HUES6 (cell line): ENCODE measurements around the gene PTCD1.

Source experiments
- H3K27ac ChIP-seq: 2 replicates; pipeline ENCODE4 v1.7.0; 2013; ENCODE audit warnings: low read depth, mild to moderate bottlenecking, low read length, inconsistent platforms
- H3K27me3 ChIP-seq: 2 replicates; pipeline ENCODE4 v1.6.1; 2013; ENCODE audit warnings: low read length; ENCODE audit not compliant: control insufficient read depth, insufficient read depth
- H3K36me3 ChIP-seq: 2 replicates; pipeline ENCODE4 v1.6.1; 2013; ENCODE audit warnings: low read length; ENCODE audit not compliant: control insufficient read depth, insufficient read depth
- H3K4me1 ChIP-seq: 2 replicates; pipeline ENCODE4 v1.6.1; 2013; ENCODE audit warnings: low read length; ENCODE audit not compliant: control insufficient read depth, insufficient read depth
- H3K4me3 ChIP-seq: 2 replicates; pipeline ENCODE4 v1.5.1; 2013; ENCODE audit warnings: low read depth, low read length
- H3K9ac ChIP-seq: one replicate; pipeline ENCODE4 v1.6.1; 2013; ENCODE audit warnings: mild to moderate bottlenecking, low read length
- H3K9me3 ChIP-seq: 2 replicates; pipeline ENCODE4 v1.6.1; 2013; ENCODE audit warnings: low read depth, low read length; ENCODE audit not compliant: control insufficient read depth, insufficient read depth

Gene PTCD1

DNA sequence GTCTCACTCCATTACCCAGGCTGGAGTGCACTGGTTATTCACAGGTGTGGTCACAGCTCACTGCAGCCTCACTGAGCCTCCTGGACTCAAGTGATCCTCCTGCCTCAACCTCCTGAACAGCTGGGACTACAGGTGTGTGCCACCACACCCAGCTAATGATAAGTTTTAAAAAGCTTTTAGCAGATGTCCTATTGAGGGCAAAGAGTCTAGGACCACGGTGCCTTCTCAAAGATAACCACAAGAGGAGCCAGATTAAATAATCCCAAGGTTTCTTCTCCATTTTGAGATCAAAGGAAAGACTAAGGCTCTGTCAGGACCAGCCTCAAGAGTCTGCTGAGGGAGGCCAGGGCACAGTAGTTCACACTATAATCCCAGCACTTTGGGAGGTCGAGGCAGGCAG is 22.6 kb upstream of the PTCD1 start:
- Histone ChIP-seq H3K36me3 (peaks cover 69% of the 10 kb centered on the region), H3K27ac (no peak overlapping the region), H3K4me1 (no peaks in the 10 kb centered on the region), H3K9ac (no peak overlapping the region), H3K9me3 (no peaks in the 10 kb centered on the region), H3K27me3 (no peaks in the 10 kb centered on the region), H3K4me3 (no peak overlapping the region)

DNA sequence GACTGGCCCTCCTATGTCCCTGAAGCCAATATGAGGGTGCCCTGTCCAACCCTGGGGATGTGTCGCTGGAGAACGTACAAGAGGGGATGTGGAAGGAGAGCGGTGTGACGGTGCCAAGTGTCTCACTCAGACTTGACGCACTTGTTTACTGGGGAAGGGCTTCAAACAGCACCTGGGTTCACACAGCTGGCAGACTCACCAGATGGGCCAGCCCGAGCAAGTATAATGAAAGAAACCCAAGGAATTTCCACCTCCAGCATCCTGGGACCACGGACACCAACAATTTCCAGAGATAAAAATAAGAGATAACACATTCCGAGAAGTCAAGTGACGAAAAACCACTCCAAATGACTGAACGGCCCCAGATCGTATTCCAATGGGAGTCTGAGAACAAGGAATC is 22.1 kb upstream of the PTCD1 start:
- Histone ChIP-seq H3K27me3 (no peaks in the 10 kb centered on the region), H3K9me3 (no peaks in the 10 kb centered on the region), H3K4me1 (no peaks in the 10 kb centered on the region), H3K9ac (no peak overlapping the region), H3K36me3 (peaks cover 74% of the 10 kb centered on the region), H3K4me3 (no peak overlapping the region), H3K27ac (no peak overlapping the region)

DNA sequence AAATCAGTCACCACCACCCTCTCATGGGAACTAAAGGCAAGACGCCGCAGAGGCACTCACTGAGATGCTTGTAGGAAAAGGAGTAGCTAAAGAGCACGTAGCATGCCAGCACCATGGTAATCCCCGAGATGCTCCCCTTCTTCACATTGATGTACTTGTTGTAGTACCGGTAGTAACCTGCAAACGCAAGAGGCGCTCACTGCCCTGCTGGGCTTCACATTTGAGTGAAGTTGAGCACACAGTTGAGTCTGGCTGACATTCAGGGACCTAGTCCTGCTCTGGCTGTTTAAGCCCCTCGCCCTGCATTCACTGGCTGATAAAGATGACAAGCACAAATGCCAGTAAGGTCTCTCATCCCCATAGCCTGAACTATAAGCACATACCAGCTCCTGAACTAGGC is 20.5 kb upstream of the PTCD1 start:
- H3K9me3 ChIP-seq = no peaks in the 10 kb centered on the region
- H3K4me3 ChIP-seq = no peak overlapping the region
- peaks cover 89% of the 10 kb centered on the region for H3K36me3 ChIP-seq
- no peaks in the 10 kb centered on the region for H3K4me1 ChIP-seq
- H3K27me3 ChIP-seq = no peaks in the 10 kb centered on the region
- no peak overlapping the region for H3K9ac ChIP-seq
- no peak overlapping the region for H3K27ac ChIP-seq

DNA sequence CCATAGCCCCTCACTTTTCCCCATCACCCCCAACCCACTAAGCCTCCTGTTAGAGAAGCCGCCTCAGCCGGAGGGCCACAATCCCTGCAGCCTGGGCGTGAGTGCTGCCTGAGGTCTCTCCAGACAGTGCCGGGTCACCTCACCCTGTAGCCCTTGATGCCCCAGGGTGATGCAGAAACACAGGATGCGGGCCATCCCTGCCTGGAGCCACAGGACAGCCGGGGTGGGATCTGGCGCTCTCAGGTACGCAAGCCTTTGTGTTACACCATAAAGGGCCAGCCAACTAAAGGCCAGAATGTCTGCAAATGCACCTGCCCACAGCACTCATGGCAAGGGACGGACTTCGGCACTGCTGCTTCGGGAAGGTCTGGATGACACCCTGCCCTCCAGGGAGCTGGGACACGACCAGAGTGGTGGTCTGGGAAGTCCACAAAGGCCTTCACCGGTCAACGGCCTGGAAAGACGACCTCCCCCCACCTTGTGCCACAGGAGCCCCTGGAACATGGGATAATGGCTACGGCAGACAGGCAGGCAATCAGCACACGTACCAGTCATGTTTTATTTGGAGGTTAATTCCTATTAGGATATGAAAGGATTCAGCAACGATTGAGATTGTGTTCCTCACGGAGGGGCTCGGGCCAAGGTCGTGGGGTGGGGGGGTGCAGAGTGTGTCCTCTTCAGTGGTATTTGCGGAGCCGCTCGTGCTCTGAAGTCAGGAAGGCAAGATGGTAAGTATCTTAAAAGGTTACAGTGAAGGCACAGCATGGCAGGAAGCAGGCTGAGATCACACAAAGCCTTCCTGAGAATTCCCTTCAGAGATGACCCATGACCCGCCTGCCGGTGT is 19.3 kb upstream of the PTCD1 start:
- H3K4me1 ChIP-seq = no peaks in the 10 kb centered on the region
- no peaks in the 10 kb centered on the region for H3K9me3 ChIP-seq
- H3K27me3 ChIP-seq = no peaks in the 10 kb centered on the region
- peaks cover 90% of the 10 kb centered on the region for H3K36me3 ChIP-seq
- H3K4me3 ChIP-seq = no peak overlapping the region
- H3K9ac ChIP-seq = no peak overlapping the region
- no peak overlapping the region for H3K27ac ChIP-seq

DNA sequence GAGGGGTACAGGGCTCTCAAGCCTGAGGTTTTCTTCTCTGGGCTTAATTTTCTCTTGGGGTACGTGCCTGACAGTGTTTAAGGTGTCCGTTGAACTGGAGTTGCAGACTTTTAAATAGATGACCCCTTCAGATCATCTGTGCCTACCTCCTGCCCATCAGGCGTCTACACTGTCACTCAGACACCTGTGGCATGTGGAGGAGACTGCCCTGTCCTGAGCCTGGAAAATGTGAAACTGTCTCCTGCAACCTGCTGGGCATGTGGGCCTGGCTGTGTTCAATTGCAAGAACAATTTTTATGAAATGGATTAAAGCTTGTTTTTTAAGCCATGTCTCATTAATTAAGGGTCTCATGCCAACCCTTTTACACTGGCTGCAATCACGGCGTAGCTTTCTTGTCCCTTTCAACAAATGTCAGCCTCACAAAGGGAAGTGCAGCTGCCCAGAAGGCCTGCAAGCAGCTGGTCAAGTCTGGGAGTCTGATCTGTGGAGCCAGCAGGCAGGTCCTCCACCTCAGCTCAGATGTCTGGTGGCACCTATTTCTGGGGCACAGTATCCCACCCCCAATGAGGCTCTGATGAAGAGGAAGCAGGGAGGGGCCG is 18.6 kb upstream of the PTCD1 start:
- Histone ChIP-seq H3K9ac (no peak overlapping the region), H3K4me3 (no peak overlapping the region), H3K4me1 (no peaks in the 10 kb centered on the region), H3K27ac (no peak overlapping the region), H3K36me3 (peaks cover 93% of the 10 kb centered on the region), H3K27me3 (no peaks in the 10 kb centered on the region), H3K9me3 (no peaks in the 10 kb centered on the region)

DNA sequence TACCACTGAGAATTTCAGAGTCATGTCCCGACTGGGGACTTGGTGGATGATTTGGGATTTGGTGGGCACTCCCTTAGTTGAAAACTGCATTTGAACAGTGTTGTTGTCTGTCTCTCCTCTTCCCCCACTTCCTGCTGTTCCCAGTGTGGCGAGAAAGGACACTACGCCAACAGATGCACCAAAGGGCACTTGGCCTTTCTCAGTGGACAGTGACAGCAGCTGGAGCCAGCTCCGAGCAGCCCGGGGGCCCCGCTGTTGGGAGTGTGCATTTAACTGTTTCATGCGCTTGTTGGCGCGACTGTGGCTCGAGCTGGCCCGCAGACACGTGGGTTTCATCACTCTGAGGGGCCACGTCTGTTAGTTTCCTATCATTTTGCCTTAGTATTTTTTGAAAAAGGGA is 17.7 kb upstream of the PTCD1 start:
- H3K36me3 ChIP-seq = peaks cover 98% of the 10 kb centered on the region
- H3K27ac ChIP-seq = no peak overlapping the region
- H3K4me3 ChIP-seq = no peak overlapping the region
- no peaks in the 10 kb centered on the region for H3K27me3 ChIP-seq
- no peaks in the 10 kb centered on the region for H3K9me3 ChIP-seq
- no peak overlapping the region for H3K9ac ChIP-seq
- H3K4me1 ChIP-seq = no peaks in the 10 kb centered on the region

DNA sequence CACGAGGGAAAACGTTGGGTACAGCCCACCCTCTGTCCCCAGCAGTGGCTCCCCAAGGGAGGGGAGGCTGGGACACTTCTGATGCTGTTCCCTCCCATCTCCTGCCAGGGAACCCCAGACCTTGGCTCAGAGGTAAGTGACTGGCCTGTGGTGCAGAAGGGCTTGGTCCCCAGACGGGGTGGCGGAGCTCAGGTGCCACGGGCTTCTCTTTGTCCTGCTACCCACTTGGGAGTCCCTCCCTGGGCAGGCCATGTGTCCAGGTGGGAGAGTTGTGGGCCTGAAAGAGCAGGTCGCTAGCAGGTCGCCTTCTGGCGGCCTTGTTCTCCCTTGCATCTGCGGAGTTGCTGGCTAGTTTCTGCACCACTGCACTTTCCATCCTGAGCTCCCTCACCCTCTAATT is 17.3 kb upstream of the PTCD1 start:
- Histone ChIP-seq H3K27me3 (no peaks in the 10 kb centered on the region), H3K36me3 (peaks cover 98% of the 10 kb centered on the region), H3K9me3 (no peaks in the 10 kb centered on the region)

DNA sequence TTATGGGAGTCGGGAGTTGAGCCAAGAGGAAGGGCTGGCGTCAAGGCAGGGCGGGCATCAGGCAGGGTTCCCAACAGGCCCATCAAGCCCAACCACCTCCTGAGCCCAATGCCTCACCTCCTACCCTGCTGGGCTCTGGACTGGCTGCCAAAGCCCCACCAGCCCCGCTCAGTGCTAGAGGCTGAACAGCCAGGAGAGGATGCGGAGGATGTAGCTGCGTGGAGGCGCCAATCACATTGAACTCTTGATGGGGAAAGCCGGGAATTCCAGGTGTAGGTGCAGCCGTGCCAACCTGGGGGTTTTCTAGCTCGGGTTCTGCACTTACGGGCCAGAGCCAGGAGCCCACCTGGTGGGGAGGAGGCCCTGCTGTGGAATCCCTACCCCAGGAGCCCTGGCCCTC is 14.5 kb upstream of the PTCD1 start:
- Histone ChIP-seq H3K9me3 (no peaks in the 10 kb centered on the region), H3K9ac (no peak overlapping the region), H3K4me3 (no peak overlapping the region), H3K27me3 (no peaks in the 10 kb centered on the region), H3K36me3 (peaks cover 98% of the 10 kb centered on the region), H3K27ac (no peak overlapping the region), H3K4me1 (no peaks in the 10 kb centered on the region)

More for the DNA sequence above, 17.3 kb upstream of the PTCD1 start:
- Histone ChIP-seq H3K27ac (no peak overlapping the region), H3K9ac (no peak overlapping the region), H3K4me3 (no peak overlapping the region), H3K4me1 (no peaks in the 10 kb centered on the region)

DNA sequence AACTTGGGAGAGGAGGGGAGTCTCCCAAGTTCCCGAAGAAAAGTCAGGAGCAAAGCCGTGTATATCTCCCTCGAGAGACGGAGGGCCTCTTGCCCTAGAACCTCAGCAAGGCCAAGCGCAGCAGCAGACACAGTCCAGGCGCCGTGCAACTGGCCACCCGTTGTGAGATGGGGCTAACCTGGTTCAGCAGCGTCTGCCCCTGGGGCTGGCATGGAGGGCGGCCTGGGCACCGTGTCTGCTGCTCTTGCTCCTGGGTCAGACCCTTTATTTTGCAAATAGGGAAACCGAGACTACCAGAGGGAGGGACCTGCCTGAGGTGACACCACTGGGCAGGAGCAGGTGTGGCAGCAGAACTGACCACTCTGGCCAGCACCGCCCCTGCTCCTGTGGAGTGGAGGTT is 13.9 kb upstream of the PTCD1 start:
- Histone ChIP-seq H3K27me3 (no peaks in the 10 kb centered on the region), H3K4me3 (no peak overlapping the region), H3K27ac (no peak overlapping the region), H3K9me3 (no peaks in the 10 kb centered on the region), H3K4me1 (no peaks in the 10 kb centered on the region), H3K36me3 (peaks cover 98% of the 10 kb centered on the region), H3K9ac (no peak overlapping the region)

DNA sequence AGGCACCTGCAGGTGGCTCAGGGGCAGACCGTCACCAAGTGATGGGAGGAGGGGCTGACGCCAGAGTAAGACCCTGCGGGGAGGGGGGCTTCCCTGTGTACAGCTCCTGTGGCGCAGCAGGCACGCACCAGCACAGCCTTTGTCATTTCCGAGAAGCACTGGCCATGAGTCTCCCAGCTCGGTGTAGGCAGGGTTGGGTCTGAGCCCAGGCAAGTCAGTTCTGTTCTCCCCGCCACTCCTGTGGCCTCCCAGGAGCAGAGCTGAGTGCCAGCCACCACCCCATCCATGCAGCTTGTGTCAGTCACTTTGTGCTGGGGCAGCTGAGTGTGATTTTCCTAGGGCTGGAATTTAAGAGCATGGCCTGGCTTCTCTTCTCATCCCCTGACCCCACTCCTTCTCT is 13.3 kb upstream of the PTCD1 start:
- H3K27ac ChIP-seq = no peak overlapping the region
- H3K9me3 ChIP-seq = no peaks in the 10 kb centered on the region
- H3K4me1 ChIP-seq = no peaks in the 10 kb centered on the region
- no peaks in the 10 kb centered on the region for H3K27me3 ChIP-seq
- H3K9ac ChIP-seq = no peak overlapping the region
- H3K36me3 ChIP-seq = peaks cover 98% of the 10 kb centered on the region
- no peak overlapping the region for H3K4me3 ChIP-seq

DNA sequence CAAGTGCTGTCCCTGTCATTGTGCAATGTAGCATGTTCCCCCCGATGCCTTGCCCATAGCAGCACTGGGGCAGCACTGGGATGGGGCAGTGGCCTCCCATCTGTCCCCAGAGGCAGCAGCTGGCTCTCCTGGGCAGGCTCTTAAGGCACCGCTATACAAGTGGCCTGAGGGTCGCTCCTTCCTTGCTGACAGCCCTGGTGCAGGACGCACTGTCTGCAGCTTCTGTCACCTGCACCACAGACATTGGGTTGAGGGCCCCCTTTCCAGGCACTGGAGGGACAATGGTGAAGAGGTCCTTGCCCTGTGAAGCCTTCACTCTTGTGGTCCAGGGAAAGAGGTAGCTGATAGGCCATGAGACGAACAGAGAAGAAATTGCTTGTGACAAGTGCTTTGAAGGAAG is 10.7 kb upstream of the PTCD1 start:
- Histone ChIP-seq H3K9me3 (no peaks in the 10 kb centered on the region), H3K27ac (no peak overlapping the region), H3K9ac (no peak overlapping the region), H3K4me3 (no peak overlapping the region), H3K36me3 (peaks cover 96% of the 10 kb centered on the region), H3K27me3 (no peaks in the 10 kb centered on the region), H3K4me1 (no peaks in the 10 kb centered on the region)
